Neural progenitor cell (in vitro differentiated cells): ENCODE measurements around the gene NDRG4.

Experiments
- CTCF ChIP-seq: fragments of 200-600 bp; sonication (generic); IDR thresholded peaks from 2 replicates; pipeline ENCODE4 v1.5.1; 2017; ENCODE audit warnings: antibody characterized with exemption, mild to moderate bottlenecking
- EZH2 ChIP-seq: fragments of 200-600 bp; sonication (generic); IDR thresholded peaks from 2 replicates; pipeline ENCODE4 v1.6.1; 2017; ENCODE audit warnings: antibody characterized with exemption, mild to moderate bottlenecking, moderate library complexity
- EZH2phosphoT487 ChIP-seq: fragments of 200-600 bp; sonication (generic); IDR thresholded peaks from 2 replicates; pipeline ENCODE4 v1.6.1; 2017; ENCODE audit warnings: antibody characterized with exemption

GRCh38 chr16:58533751-58534470 lies 34.0 kb downstream of the NDRG4 start:
- TF ChIP-seq CTCF: no peak
- no peak for TF ChIP-seq EZH2phosphoT487
- TF ChIP-seq EZH2: no peak
